Left hindlimb (tissue), 1 donor: ENCODE data around the gene PREX1.
"Not testable (repeated sequence)": the region's sequence is repeated elsewhere in the genome, so short reads cannot be mapped to it uniquely, and the experiment has no call there.

ENCODE experiments used
- DNase-seq: peaks from one replicate; pipeline ENCODE4 v3.0.0-alpha.2; 2018

The PREX1 gene, protein sequence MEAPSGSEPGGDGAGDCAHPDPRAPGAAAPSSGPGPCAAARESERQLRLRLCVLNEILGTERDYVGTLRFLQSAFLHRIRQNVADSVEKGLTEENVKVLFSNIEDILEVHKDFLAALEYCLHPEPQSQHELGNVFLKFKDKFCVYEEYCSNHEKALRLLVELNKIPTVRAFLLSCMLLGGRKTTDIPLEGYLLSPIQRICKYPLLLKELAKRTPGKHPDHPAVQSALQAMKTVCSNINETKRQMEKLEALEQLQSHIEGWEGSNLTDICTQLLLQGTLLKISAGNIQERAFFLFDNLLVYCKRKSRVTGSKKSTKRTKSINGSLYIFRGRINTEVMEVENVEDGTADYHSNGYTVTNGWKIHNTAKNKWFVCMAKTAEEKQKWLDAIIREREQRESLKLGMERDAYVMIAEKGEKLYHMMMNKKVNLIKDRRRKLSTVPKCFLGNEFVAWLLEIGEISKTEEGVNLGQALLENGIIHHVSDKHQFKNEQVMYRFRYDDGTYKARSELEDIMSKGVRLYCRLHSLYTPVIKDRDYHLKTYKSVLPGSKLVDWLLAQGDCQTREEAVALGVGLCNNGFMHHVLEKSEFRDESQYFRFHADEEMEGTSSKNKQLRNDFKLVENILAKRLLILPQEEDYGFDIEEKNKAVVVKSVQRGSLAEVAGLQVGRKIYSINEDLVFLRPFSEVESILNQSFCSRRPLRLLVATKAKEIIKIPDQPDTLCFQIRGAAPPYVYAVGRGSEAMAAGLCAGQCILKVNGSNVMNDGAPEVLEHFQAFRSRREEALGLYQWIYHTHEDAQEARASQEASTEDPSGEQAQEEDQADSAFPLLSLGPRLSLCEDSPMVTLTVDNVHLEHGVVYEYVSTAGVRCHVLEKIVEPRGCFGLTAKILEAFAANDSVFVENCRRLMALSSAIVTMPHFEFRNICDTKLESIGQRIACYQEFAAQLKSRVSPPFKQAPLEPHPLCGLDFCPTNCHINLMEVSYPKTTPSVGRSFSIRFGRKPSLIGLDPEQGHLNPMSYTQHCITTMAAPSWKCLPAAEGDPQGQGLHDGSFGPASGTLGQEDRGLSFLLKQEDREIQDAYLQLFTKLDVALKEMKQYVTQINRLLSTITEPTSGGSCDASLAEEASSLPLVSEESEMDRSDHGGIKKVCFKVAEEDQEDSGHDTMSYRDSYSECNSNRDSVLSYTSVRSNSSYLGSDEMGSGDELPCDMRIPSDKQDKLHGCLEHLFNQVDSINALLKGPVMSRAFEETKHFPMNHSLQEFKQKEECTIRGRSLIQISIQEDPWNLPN (N-terminal part only)

DNA sequence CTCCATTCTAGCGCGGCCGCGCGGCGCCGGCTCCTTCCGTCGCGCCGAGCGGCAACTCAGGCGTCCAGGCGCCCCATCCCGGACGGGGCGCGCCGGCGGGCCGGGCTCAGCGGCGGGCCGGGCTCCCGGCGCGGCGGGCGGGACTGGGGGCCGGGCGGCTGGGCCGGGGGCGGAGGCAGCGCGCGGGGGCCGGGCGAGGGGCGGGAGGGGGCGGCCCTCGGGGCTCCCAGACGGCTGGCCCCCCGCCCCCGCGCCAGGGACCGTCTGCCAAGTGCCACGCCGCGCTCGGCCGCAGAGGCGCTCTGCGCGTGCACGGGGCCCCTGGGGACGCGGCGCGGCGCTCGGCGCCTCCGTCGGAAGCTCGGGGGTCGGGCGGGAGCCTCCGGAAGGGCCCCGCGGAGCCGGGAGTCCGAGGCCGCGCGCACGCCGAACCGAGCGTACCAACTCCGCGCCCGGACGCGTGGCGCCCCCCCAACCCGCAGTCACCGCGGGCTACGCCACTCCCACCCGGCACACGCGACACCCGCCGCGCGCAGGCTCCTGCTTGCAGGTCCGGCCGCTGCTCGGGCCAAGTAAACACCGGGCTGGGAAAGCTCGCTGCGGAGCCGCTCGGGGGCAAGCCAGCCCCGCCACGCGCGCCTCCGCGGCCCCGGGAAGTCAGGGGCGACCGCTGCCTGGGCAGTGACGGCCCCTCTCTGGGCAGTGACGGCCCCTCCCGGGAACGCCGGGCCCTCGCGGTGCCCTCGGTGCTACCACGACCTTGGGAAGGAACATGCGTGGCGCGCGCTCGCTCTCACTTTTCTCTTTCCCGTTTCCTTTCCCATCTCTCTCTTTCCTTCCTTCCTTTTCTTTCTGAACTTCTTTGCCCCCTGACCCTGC lies at the start of gene PREX1:
TSS of gene PREX1 (minus strand) at position 145 of the 879 bp plus-strand sequence. CDS start at position 6, 139 bp downstream.
- peak; percentile 86 for DNase-seq

DNA sequence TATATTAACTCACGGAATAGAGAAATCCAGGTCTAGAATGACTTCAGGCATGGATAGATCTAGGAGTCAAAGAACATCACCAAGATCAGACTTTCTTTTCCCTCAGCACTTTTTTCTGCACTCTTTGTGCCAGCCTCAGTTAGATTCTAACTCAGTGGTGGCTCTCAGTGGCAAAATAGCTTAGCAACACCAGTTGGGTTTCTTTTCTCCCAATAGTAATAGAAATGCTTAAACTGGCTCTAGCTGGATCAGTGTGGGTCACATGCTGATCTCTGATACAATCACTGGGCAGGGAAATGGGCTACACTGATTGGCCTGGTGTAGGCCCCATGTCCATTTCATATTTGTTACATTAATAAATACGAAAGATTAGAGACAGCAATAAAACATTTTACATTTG lies 49.5 kb upstream of the PREX1 start:
- no peak for DNase-seq

DNA sequence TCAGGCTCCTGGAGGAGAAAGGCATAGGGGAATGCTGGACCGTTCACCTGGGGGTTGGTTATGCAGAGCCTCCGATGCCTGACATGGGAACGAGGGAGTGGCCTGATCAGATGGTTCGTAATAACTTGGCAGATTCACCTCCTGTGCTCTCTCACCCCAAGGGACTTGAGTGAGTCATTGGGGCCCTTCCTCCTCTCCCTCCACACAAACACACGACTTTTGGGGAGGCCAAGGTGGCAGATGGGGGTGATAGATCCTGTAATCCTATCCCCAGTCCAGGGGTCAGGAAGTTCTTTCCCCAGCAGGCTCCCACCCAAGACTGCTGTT lies 48.1 kb upstream of the PREX1 start:
- DNase-seq, result no peak

DNA sequence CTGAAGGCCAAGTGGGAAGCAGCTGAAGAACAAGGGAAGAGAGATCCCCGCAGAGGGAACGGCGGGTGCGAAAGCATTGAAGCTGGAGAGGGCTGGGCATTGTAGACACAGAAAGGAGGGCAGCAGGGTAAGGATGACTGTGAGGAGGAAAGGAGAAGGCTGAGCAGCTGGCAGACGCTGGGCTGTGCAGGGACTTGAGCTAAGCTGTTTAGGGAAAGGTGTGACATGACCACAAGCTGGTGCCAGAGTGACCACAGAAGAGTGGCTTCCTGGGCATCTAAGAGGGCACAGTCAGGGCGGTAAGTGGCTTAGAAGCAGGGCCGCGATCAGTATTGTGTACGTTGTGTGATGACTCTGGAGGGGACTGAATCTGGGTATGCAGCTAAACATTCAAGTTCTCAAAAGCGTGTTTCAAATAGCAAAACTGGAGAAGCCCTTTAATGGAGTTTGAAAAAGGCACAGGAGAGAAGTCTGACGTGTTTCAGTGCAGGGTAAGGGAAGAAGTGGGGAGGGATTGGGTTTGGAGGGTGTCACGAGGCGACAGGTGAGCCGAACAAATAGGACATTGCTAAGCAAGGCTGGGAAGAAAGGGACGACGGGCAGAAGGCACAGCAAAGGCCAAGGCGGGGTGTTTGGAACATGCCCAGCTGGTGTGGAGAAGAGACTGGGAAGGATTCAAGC lies 47.6 kb upstream of the PREX1 start:
- no peak for DNase-seq

DNA sequence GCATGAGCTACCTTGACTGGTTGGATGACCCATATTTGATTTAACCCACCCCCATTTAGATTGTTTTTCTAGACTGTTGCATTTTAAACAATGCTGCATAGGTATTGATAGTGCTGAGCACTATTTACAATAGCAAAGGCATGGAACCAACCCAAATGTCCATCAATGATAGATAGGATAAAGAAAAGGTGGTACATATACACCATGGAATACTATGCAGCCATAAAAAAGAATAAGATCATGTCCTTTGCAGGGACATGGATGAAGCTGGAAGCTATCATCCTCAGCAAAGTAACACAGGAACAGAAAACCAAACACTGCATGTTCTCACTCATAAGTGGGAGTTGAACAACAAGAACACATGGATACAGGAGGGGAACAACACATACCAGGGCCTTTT lies 41.6 kb upstream of the PREX1 start:
- not testable (repeated sequence) for DNase-seq

DNA sequence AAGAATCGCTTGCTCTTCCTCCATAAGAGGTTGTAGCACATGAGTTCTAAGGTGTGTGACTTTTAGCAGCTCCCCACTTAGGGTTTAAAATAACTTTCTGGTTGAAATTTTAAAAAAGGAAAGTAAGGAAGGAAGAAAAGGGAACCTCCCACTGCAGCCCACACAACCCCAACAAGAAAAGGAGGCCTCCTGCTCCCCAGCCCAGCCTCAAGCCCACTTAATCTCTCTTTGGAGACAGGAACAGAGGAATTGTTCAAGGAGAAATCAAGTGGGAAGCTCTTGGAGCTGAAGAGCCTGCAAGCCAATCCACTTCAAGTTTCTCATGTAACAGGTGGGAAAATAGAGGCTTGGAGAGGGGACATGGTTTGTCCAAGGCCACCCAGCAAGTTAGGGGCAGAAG lies 39.1 kb upstream of the PREX1 start:
- no peak for DNase-seq

DNA sequence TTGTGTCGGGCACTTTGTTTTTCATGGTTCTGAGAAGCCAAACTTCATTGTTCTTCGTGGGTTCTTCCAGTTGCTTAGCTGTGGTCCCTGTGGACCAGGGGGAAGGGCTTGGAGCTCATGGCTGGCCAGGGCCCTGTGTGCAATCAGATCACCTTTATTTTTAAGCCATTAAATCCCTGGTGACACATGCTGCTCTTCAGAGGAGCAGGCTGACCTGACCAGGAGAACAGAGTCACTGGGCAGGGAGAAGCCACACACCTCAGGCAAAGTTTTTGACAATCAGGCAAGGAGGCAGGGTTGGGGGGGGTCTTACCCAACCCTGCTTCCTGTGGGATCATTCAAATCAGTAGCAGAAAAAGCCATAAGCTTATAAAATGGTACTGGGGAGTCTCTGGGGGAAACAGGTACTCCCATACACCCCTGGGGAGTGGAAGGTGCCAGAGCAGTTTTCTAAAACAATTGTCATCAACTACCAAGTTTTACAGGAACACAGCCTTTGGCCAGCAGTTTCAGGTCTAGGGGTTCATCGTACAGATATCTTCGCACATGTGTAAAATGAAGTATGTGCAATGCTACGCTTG lies 37.0 kb upstream of the PREX1 start:
- no peak for DNase-seq

DNA sequence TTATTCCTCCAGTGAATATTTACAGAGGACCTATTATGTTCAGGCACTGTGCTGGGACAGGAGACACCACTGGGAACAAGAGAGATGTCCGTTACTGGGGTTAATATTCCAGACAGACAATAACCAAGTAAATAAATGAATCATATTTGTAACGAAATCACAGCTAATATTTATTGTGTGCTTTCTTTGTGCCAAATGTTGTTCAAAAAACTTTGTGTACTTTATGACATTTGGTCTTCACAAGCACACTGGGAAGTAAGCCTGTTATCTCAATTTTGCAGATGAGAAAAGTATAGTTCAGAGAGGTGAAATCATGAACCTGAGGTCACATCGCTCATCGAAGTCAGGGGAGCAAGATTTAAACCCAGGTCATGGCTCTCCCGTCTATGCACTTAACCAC lies 36.5 kb upstream of the PREX1 start:
- no peak for DNase-seq

DNA sequence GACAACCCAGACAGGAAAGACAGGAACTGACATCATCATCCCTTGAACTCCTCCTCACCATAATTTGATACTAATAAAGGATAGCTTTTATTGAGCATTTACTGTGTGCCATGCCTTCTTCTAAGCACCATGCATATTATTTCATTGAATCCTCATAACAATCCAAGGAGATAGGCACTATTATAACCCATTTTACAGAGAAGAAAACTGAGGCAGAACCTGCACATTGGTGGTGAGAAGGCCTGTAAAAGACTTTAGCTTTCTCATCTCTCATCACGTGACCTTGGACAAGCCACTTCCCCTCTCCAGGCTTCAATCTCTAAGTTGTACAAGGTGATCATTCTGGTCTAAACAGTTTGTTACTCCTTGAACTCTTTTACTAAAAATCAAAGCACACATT lies 34.5 kb upstream of the PREX1 start:
- no peak for DNase-seq

DNA sequence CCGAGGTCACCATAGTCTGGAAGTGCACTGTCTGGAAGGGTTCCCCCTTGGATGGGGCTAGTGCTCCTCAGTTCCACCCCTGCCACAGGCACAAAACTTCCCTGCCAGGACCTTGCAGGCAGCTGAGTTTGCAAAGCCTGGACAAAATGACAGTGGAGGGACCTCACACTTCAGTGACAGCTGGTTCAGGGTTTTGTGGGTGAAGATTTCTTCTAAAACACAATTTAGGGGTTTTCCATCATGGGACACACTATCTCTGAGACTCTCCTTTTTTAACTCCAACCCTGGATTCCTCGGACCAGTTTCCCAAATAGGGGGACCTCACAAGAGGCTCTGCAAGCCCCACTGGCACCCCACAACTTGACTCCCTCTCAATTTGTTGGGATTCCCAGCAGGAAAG lies 33.6 kb upstream of the PREX1 start:
- no peak for DNase-seq

DNA sequence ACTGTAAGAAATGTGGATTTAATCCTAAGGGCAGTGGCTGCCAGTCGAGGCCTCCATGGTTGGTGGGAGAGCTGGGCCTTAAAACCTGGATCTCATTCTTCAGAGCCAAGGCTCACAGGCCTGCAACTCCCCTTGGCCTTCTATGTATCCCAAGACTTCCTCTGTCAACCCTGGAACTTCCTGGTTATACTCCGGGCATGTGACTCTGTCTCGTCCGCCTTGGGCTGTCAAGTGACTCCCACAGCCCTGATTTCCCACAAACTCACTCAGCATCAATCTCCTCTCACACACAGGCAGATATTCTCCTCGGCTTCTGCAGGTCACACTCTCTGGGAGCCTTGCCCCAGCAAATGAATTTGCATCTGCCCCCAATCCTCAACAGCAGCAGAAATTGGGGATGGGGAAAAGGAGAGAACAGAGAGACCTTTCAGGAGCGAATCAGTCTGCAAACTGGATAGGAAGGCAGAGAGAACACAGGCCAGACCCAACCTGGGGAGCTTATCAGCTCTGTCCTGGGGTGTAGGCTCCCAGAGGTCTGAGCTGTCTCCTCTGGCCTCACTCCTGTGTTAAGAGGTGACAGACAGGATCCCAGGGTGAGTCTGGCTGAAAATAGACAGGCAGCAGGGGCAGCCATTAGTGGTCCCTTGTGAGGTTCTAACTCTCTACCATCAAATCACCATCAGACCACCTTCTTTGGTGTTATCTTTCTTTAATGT lies 30.4 kb upstream of the PREX1 start:
- DNase-seq, result no peak

DNA sequence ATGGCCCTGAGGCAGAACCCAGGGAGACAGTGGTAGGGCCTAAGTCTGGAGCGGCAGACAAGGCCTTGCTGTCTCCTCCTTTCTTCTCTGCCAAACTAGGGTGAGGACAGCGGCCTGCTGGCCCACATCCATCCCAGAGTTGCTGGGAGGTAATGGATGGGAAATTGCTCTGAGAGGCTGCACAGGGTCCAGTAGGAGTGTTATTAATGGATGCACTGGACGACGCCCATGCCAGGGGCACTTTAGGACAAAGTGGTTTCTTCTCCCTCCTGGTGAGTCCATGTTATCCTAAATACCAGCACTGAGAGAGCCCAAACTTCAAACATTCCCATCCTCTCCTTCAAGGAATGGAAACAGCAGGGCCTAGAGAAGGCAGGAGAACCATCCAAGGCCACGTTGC lies 28.3 kb upstream of the PREX1 start:
- DNase-seq, result no peak

DNA sequence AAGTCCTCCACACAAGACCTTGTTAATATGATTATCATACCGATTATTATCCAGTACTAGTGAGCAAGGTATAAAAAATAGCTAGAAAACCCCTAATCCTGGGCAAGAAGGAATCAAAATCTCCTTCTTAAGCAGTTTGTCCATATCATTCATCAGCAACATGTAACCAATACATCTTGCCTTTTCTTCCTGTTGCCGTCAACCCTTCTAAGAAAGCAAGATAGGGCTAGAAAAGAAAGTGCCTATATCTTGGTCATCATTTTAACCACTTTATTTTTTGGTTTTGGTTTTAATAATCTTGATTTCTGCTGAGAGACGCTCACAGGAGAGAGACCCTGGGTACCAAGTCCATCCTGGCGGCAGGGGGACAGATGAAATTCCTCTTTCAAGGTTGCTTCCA lies 27.2 kb upstream of the PREX1 start:
- no peak for DNase-seq

DNA sequence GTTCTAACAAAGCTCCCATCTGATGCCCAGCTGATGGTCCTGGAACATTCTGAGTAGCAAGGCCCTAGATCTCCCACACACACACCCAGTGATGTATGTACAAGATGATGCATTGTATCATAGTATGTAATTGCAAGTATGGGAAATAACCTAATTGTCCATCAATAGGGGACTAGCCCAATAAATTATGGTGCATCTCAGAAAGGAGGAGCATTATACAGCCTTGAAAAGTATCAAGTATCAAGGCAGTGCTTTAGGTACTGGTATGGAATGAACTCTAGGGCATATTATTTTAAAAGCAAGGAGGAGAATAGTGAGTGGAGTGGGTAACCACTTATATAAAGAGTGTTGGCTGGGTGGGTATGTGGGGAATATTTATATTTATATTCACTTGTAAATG lies 24.8 kb upstream of the PREX1 start:
- DNase-seq, result no peak

DNA sequence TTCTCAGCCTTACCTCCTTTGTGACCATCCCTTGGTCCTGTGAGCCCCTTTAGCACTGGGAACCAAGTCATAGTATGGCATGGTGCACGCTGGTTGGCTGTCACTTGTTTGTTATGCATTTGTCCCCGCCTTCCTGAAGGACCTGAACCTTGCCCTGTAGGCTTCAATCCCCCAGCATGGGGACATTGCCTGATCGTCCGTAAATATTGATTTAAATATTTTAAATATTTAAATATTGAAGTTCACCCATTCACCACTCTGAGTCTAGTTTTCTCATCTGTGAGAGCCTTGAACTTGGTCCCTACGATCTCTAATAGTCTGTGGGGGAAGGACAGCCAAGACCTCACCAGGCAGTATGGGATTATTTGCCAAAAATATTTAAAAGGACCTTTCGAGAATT lies 23.8 kb upstream of the PREX1 start:
- DNase-seq, result no peak

DNA sequence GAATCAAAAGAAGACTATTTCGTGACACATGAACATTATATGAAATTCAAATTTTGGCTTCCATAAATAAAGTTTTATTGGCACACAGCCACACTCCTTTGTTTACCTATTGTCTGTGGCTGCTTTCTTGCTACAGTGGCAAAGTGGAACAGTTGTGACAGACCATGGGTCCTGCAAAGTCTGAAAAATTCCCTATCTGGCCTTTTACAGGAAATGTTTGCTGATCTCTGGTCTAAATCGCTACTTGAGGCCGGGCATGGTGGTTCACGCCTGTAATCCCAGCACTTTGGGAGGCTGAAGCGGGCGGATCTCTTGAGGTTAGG lies 23.1 kb upstream of the PREX1 start:
- no peak for DNase-seq

DNA sequence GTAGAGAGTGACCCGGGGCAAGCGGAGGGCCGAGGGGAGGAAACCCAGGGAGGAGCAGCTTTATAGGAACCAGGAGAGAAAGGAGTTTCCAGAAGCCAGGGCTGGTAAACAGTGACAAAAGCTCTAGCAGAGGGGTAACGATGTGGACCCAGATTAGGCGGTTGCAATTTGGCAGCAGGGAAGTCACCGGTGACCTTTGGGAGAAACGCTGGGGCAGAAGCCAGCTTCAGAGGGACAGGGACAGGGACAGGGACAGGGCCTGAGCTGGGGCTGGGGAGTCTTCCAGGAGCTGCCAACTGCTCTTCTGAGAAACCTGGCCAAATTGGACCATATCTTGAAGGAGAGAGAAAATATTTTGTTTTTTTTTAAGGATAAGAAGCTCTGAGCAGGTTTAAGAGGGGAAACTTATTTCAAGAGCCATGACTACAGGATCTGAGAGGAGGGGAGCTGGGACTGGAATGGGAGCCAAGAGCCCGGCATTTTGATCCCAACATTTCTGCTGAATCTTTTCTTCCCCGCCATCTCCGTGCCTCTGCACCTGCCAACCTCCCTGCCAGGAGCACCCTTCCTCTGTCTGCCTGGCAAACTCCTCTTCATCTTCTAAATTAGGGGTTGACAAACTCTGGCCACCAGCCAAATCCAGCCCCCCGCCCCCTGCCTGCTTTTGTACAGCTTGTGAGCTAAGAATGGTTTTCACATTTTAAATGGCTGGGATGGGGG lies 22.6 kb upstream of the PREX1 start:
- DNase-seq, result no peak

DNA sequence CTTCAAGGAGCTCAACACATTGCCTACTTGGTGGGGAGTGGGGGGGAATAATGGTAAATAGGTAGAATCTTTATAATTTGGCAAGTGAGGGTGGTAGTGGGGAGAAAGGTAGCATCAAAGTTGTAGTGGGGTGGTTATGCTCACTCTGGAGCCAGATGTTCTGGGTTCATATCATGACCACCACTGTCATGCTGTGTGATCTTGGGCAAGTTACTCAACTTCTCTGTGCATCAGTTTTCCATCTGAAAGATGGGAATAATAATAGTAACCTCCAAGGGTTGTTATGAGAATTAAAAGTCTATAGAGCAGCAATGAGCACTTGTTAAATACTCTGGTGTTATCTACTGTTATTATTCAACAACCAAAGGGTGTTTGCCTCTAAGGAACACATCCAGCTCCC lies 22.0 kb upstream of the PREX1 start:
- no peak for DNase-seq

DNA sequence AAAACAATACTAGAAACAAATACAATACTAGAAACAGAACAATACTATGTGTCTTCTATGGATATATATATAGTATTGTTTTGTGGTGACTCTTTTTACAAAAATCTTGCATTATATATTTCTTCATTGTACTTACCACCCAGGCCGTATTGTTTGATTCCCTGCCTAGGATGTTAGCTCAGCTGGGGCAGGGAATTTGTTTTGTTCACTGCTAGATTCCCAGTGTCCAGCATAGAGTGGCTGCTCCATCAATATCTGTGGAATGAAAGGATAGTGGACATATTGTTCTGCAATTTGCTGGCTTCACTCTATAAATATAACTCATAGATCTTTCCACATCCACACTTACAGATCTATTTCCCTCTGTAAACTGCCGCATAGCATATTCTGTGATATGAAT lies 21.5 kb upstream of the PREX1 start:
- no peak for DNase-seq
